T-helper 1 cell treated with Interleukin-12 subunit alpha and Interleukin-12 subunit beta and Interleukin-4 antibody, amounts not matched to agents 30 μg/mL and 1 μg/mL, for 36 hours (primary cell): ENCODE data around the gene FREM1.

ENCODE experiments used
- H3K27ac Mint-ChIP-seq: one replicate; pipeline ENCODE4 v1.8.0; 2021; ENCODE audit warnings: mild to moderate bottlenecking, mixed read lengths
- H3K27me3 Mint-ChIP-seq: one replicate; pipeline ENCODE4 v1.8.0; 2021; ENCODE audit warnings: low read depth, mixed read lengths
- H3K36me3 Mint-ChIP-seq: one replicate; pipeline ENCODE4 v1.8.0; 2021; ENCODE audit warnings: low read depth, mixed read lengths
- H3K4me1 Mint-ChIP-seq: one replicate; pipeline ENCODE4 v1.8.0; 2021; ENCODE audit warnings: low read depth, mixed read lengths
- H3K4me3 Mint-ChIP-seq: one replicate; pipeline ENCODE4 v1.8.0; 2021; ENCODE audit warnings: mild to moderate bottlenecking, moderate library complexity, mixed read lengths
- H3K9me3 Mint-ChIP-seq: one replicate; pipeline ENCODE4 v1.8.0; 2021; ENCODE audit warnings: mixed read lengths

The FREM1 gene

DNA sequence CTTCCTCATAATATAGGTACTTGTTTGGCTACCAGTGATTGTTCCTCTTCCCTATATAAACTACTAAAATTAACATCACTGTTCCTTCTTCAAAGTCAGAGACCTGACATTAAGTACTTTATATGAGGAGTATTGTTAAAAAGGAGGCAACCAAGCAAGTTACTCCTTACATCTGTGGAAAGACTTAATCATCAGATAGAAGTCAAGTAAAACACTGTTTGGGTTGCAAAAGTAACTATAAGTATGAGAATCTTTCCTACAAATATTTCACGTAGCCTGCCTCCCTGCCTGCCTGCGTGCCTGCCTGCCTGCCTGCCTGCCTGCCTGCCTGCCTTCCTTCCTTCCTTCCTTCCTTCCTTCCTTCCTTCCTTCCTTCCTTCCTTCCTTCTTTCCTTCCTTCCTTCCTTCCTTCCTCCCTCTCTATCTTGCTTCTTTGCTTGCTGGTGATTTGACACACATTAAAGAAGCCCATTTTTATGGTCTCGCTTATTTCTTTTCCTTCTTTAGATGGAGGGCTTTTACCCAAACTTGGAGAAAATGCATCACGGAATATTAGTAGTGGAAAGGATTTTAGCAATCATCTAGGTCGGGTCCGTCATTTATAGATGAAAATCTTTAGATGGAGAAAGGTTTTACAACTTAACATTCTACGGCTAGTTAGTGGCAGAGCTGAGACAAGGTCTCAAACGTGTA is 190.9 kb downstream of the FREM1 start:
- Mint-ChIP-seq H3K27ac (no peak overlapping the region), H3K36me3 (no peaks in the 10 kb centered on the region), H3K9me3 (no peaks in the 10 kb centered on the region), H3K4me1 (no peaks in the 10 kb centered on the region), H3K4me3 (no peak overlapping the region), H3K27me3 (peaks cover 9% of the 10 kb centered on the region)

- H3K27me3 Mint-ChIP-seq = peaks cover 12% of the 10 kb centered on the region
- H3K4me1 Mint-ChIP-seq = no peaks in the 10 kb centered on the region
- no peak overlapping the region for H3K27ac Mint-ChIP-seq
- H3K9me3 Mint-ChIP-seq = no peaks in the 10 kb centered on the region
- H3K4me3 Mint-ChIP-seq = no peak overlapping the region
- H3K36me3 Mint-ChIP-seq = no peaks in the 10 kb centered on the region
These were observed 195.1 kb downstream of the FREM1 start for GRCh38 chr9:14715102-14715501.

DNA sequence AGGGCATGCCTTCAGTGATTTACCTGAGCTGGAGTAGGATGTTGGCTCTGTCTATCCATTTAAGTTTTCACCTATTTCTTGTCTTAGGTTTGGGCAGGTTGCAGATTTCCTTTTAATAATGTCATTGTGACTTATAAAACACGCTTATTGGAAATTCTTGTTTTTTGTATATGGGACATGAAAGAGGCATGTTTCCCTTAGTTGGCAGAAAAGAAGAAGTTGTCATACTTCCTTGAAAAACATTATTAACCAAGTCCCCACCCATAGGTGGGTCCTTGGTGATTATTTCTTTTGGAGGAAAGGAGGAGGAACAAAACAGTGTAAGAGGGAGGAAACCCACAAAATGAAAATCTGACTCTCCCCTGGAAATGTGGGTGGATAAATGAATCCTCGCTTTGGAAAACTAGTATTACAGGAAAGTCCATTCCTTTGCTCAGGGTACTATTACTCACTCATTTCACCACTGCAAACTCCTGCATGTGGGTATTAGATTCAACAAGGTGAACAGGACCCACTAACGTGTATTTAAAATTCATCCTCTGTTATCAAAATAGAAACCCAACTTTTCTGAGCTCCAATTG is 197.0 kb downstream of the FREM1 start:
- Mint-ChIP-seq H3K4me3 (no peak overlapping the region), H3K27me3 (peaks cover 6% of the 10 kb centered on the region), H3K9me3 (no peaks in the 10 kb centered on the region), H3K27ac (no peak overlapping the region), H3K36me3 (no peaks in the 10 kb centered on the region), H3K4me1 (no peaks in the 10 kb centered on the region)

- Mint-ChIP-seq H3K27ac (no peak overlapping the region), H3K4me3 (no peak overlapping the region), H3K9me3 (peaks cover 16% of the 10 kb centered on the region), H3K27me3 (peaks cover 8% of the 10 kb centered on the region), H3K36me3 (no peaks in the 10 kb centered on the region), H3K4me1 (no peaks in the 10 kb centered on the region)
These were observed 199.4 kb downstream of the FREM1 start for GRCh38 chr9:14710804-14711203.

DNA sequence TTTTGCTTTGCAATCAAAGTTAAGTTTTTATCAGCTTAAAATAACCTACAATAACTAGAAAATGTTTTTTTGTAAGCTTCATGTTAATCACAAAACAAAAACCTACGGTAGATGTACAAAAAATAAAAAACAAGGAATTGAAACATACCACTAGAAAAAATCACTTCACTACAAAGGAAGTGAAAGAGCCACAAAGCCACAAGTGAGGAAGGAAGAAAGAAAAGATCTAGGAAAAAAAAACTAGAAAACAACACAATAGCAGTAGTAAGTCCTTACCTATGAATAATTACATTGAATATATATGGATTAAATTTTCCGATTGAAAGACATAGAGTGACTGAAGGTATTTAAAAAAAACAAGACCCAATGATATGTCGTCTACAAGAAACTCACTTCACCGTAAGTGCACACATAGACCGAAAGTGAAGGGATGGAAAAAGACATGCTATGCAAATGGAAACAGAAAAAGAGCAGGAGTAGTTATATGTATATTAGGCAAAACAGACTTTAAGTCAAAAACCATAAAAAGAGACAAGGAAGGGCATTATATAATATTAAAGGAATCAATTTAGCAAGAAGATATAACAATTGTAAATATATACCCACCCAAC is 203.6 kb downstream of the FREM1 start:
- H3K4me3 Mint-ChIP-seq = no peak overlapping the region
- H3K27ac Mint-ChIP-seq = no peak overlapping the region
- H3K27me3 Mint-ChIP-seq = peaks cover 16% of the 10 kb centered on the region
- H3K36me3 Mint-ChIP-seq = no peaks in the 10 kb centered on the region
- H3K9me3 Mint-ChIP-seq = peaks cover 27% of the 10 kb centered on the region
- H3K4me1 Mint-ChIP-seq = no peaks in the 10 kb centered on the region

DNA sequence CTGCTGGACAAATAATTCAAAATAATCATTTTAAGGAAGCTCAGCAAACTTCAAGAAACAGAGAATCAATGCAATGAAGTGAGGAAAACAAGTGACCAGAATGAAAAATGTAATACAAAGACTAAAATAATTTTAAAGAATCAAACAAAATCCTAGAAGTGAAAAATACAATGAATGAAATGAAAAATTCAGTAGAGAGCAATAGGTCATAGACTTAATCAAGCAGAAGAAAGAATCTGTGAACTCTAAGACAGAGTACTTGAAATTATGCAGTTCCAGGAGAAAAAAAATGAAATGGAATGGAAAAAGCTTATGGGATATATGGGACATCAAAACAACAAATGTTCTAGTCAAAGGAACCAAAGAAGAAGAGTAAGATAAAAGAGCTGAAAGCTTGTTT is 205.1 kb downstream of the FREM1 start:
- Mint-ChIP-seq H3K27ac (no peak overlapping the region), H3K4me1 (no peaks in the 10 kb centered on the region), H3K27me3 (peaks cover 12% of the 10 kb centered on the region), H3K36me3 (no peaks in the 10 kb centered on the region), H3K9me3 (peaks cover 27% of the 10 kb centered on the region), H3K4me3 (no peak overlapping the region)

GRCh38 chr9:14704281-14704680 is 205.9 kb downstream of the FREM1 start:
- H3K27me3 Mint-ChIP-seq = peaks cover 12% of the 10 kb centered on the region
- H3K36me3 Mint-ChIP-seq = no peaks in the 10 kb centered on the region
- H3K9me3 Mint-ChIP-seq = peaks cover 27% of the 10 kb centered on the region
- no peak overlapping the region for H3K27ac Mint-ChIP-seq
- H3K4me1 Mint-ChIP-seq = no peaks in the 10 kb centered on the region
- H3K4me3 Mint-ChIP-seq = no peak overlapping the region

GRCh38 chr9:14702200-14702720 is 208.0 kb downstream of the FREM1 start:
- H3K9me3 Mint-ChIP-seq = peaks cover 22% of the 10 kb centered on the region
- H3K36me3 Mint-ChIP-seq = no peaks in the 10 kb centered on the region
- H3K27ac Mint-ChIP-seq = no peak overlapping the region
- peaks cover 17% of the 10 kb centered on the region for H3K27me3 Mint-ChIP-seq
- no peaks in the 10 kb centered on the region for H3K4me1 Mint-ChIP-seq
- H3K4me3 Mint-ChIP-seq = no peak overlapping the region

DNA sequence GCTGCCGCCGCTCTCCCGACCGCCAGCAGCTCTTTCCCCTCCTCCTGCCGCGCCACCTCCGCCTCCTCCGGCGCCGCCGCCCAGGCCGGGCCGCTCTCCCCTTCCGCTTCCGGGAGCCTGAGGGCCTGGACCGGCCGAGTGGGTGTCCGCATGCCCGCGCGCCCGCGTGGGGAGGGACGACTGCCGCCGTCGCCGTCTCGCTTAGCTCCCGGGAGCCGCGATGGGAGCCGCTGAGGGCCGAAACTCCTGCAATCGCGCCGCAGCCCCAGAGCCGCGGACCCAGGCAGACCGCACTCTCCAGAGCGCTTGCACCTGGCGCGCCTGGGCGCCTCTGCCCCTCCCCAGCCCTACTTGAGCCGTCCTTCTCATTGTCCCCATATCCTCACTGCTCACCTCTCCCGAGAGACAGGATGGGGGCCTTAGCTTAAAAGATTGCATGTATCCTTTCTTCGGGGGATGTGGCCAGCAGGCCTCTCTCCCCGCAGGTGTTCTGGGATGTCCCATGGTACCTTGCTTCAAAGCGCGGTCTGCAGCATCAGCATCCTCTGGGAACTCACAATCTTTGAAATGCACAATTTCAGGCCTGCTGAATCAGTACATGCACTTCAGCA is 216.9 kb downstream of the FREM1 start, which contains the start of gene ZDHHC21:
TSS of gene ZDHHC21 (minus strand) at position 182 of the 611 bp plus-strand sequence. CDS start 19,092 bp downstream, outside the sequence.
- H3K27me3 Mint-ChIP-seq = peaks cover 10% of the 10 kb centered on the region
- H3K27ac Mint-ChIP-seq = peak within 1 kb of the TSS; percentile 89
- H3K4me1 Mint-ChIP-seq = peaks cover 32% of the 10 kb centered on the region
- peaks cover 11% of the 10 kb centered on the region for H3K36me3 Mint-ChIP-seq
- peak within 1 kb of the TSS; percentile 94 for H3K4me3 Mint-ChIP-seq
- H3K9me3 Mint-ChIP-seq = no peaks in the 10 kb centered on the region

GRCh38 chr9:14692470-14693250 is 217.6 kb downstream of the FREM1 start:
- Mint-ChIP-seq H3K27ac (peak overlapping the region; percentile 86), H3K4me1 (peaks cover 36% of the 10 kb centered on the region), H3K9me3 (no peaks in the 10 kb centered on the region), H3K36me3 (peaks cover 14% of the 10 kb centered on the region), H3K4me3 (peak overlapping the region; percentile 94), H3K27me3 (peaks cover 5% of the 10 kb centered on the region)

- Mint-ChIP-seq H3K27ac (peak overlapping the region; percentile 49), H3K4me1 (peaks cover 36% of the 10 kb centered on the region), H3K36me3 (peaks cover 21% of the 10 kb centered on the region), H3K27me3 (no peaks in the 10 kb centered on the region), H3K9me3 (no peaks in the 10 kb centered on the region), H3K4me3 (peak overlapping the region; percentile 28)
These were observed 219.1 kb downstream of the FREM1 start for GRCh38 chr9:14690948-14691730.

DNA sequence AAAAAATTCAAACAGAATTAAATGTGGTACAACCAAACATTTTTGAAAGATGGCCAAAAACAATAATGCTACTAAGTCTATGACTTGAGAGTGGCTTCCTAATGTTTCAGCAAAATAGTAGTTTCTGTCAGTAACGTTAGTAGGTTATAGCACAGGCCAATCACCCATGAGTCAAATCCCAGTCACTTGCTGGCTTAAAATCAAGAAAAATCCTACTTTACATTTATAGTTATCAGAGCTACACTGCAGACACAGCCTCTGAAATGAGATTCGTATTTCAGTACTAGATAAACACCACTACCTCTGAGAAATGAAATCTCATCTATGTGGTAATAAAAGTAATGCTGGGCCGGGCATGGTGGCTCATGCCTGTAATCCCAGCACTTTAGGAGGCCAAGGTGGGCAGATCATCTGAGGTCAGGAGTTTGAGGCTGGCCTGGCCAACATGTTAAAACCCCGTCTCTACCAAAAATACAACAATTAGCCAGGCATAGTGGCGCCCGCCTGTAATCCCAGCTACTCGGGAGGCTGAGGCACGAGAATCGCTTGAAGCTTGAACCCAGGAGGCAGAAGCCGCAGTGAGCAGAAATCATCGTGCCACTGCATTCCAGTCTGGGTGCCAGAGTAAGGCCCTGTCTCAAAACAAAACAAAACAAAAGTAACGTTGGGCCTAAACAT is 223.0 kb downstream of the FREM1 start:
- H3K4me1 Mint-ChIP-seq = peaks cover 28% of the 10 kb centered on the region
- no peak overlapping the region for H3K27ac Mint-ChIP-seq
- H3K9me3 Mint-ChIP-seq = no peaks in the 10 kb centered on the region

DNA sequence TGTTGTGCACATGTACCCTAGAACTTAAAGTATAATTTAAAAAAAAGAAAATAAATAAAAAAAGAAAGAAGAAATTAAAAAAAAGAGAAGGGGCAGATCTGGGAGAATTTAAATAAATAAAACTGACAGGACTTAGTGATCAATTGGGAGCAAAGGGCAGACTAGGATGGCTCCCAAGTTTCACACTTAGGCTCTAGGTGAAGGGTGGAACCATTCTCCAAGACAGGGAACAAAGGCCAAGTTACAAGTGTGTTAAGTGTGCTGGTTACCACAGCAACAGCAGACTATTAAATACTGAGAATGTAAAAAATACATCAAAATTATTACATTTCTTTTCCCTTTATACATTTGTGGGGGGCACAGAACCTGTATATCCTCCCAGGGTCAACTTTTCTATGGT is 224.1 kb downstream of the FREM1 start:
- H3K36me3 Mint-ChIP-seq = peaks cover 40% of the 10 kb centered on the region
- H3K9me3 Mint-ChIP-seq = no peaks in the 10 kb centered on the region
- H3K27me3 Mint-ChIP-seq = no peaks in the 10 kb centered on the region
- no peak overlapping the region for H3K4me3 Mint-ChIP-seq
- peaks cover 22% of the 10 kb centered on the region for H3K4me1 Mint-ChIP-seq
- H3K27ac Mint-ChIP-seq = no peak overlapping the region

More for the DNA sequence above, 223.0 kb downstream of the FREM1 start:
- Mint-ChIP-seq H3K4me3 (no peak overlapping the region), H3K36me3 (peaks cover 36% of the 10 kb centered on the region), H3K27me3 (no peaks in the 10 kb centered on the region)
